GM12892 (cell line): ENCODE measurements around the gene DYNLT2. TPM values are rescaled to one million over a fixed set of nuclear protein-coding genes. Genes with fewer than 3 reads are reported as not detected.

Experiments
- DNase-seq: peaks from one replicate; pipeline ENCODE4 v3.0.0; 2011; ENCODE audit not compliant: insufficient read length
- FAIRE-seq: peaks from 2 replicates; lab custom pipeline; 2011; peaks lifted over from hg19 to GRCh38; lab: Jason Lieb, UNC
- POLR2A ChIP-seq: IDR thresholded peaks from 2 replicates; pipeline ENCODE4 v1.6.1; 2011; ENCODE audit warnings: low read depth, low read length, control low read depth
- POLR2AphosphoS5 ChIP-seq: IDR thresholded peaks from 2 replicates; pipeline ENCODE4 v1.6.1; 2011; ENCODE audit warnings: low read depth, low read length, control low read depth
- TAF1 ChIP-seq: IDR thresholded peaks from 2 replicates; pipeline ENCODE4 v1.6.1; 2011; ENCODE audit warnings: low read depth, mild to moderate bottlenecking, control low read depth, low read length, borderline replicate concordance
- polyA plus RNA-seq: library from polyadenylated mRNA; unstranded; fragments of >200 nt; gene quantifications from one replicate; pipeline ENCODE4 v1.2.1, GENCODE V29; 2012; ENCODE audit warnings: missing spikeins, inconsistent platforms; ENCODE audit not compliant: missing spikeins

Gene DYNLT2, protein sequence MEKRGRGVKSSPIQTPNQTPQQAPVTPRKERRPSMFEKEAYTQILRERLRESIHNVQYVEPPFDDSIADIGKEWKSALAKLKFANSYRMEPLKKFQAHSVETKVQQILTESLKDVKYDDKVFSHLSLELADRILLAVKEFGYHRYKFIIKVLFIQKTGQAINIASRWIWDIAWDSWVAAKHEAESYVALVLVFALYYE
- 3.5 TPM for polyA plus RNA-seq

- FAIRE-seq (peak; percentile 96), DNase-seq (peak; percentile 81)
- TF ChIP-seq POLR2AphosphoS5 (peak; percentile 95), TAF1 (peak; percentile 85), POLR2A (peak; percentile 94)
Measured at GRCh38 chr6:169751242-169752073, at the start of gene DYNLT2, which contains the start of gene ERMARD. Gene DYNLT2 (minus strand): TSS chr6:169751572. CDS start chr6:169751458, 114 bp downstream. Gene ERMARD (plus strand): TSS chr6:169751622. CDS start chr6:169751658, 36 bp downstream.

GRCh38 chr6:169800668-169801395 is 49.5 kb upstream of the DYNLT2 start:
- TF ChIP-seq POLR2A (no peak), POLR2AphosphoS5 (no peak), TAF1 (no peak)
- no peak for DNase-seq
- no peak for FAIRE-seq

- TF ChIP-seq TAF1 (no peak), POLR2AphosphoS5 (no peak), POLR2A (no peak)
- DNase-seq (no peak), FAIRE-seq (no peak)
Measured at GRCh38 chr6:169800116-169800667, 48.8 kb upstream of the DYNLT2 start.

- FAIRE-seq (no peak), DNase-seq (no peak)
- TF ChIP-seq TAF1 (no peak), POLR2AphosphoS5 (no peak), POLR2A (no peak)
Measured at GRCh38 chr6:169799474-169799926, 48.1 kb upstream of the DYNLT2 start.

DNA sequence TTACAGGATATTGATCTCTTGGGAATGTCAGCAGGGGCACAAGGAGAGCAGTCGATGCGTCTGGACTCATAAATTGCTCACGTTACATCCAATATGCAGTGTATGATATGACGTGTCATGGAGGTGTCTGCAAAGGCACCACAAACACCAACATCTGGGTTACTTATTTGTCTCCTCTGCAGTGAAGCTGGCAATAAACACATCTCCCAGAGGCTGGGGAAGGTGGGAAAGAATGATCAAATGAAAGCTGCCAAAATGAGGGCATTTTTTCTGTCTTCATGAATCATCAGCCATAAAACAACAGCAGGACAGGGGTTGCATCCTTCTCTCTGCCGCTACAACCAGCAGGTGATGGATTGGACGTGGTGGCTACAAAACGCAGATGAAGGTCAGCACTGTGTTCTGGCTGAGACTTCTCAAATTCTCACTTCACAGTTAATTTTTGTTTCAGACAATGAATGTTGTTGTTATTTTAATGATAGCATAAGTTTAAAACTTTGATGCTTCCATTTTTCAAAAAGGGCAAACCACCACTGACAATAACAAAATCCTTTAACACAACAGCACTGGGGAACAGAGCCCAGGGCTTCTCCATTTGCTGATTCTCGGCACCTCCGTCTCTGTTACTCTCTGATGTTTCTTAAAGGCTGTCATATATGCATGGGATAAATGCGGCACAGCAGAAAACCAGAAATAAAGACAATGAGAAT is 47.5 kb upstream of the DYNLT2 start:
- FAIRE-seq = no peak
- no peak for DNase-seq
- no peak for TF ChIP-seq TAF1
- TF ChIP-seq POLR2AphosphoS5 = no peak
- TF ChIP-seq POLR2A = no peak

- DNase-seq = no peak
- FAIRE-seq = no peak
- no peak for TF ChIP-seq POLR2A
- TF ChIP-seq TAF1 = no peak
- no peak for TF ChIP-seq POLR2AphosphoS5
Measured at GRCh38 chr6:169795196-169795595, 43.8 kb upstream of the DYNLT2 start.

- no peak for DNase-seq
- no peak for TF ChIP-seq TAF1
- no peak for TF ChIP-seq POLR2AphosphoS5
- TF ChIP-seq POLR2A = no peak
- no peak for FAIRE-seq
Measured at GRCh38 chr6:169794317-169795055, 43.1 kb upstream of the DYNLT2 start.

DNA sequence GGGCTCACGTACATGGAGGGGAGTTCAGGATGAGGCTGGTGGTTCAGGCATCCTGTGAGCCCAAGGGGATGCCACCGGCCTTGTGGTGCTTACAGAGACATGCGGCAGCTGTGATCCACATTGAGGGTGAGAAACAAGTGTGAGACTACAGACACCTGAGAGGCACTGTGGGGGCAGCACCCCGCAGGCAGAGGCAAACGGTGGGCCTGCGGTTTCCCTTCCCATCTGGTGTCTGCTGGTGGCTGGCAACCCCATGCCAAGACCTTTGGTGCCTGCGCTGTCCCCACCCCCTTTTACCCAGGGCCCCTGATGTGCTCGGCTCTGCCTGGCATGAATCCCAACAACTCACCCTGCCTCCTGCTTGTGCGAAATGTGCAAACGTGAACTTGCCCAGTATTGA is 42.0 kb upstream of the DYNLT2 start:
- DNase-seq (no peak), FAIRE-seq (no peak)

DNA sequence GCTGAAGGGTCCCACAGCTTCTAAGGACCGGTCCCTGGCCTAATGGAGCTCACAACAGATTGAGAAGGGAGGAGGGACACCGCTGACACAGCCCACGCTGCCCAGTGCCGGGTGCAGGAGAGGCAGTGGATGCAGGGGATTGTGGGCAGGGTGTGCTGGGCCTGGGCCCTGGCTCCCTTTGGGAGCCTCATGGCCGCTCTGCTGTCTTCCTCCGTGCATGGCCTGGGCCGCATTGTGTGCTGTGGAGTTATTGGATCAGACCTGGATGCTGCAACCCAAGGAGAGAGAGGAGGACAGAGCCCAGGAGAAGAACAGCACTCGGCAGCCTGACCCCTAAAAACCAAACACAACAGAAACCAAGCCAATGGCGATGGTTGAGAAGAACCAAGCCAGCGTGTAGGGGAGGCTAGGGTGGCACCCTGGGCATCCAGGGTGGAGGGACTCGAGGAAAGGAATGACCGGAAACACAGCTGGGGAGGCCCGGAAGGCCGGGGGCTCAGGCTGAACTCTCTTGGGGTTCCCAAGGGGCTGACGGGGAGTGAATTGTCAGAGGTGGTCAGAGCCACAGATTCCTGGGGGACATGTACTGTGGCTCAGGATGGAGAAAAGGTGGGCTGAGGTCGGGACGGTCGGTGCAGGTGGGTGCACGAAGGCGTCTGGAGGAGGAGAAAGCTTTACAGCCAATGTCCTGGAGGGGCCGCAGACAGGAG is 41.1 kb upstream of the DYNLT2 start:
- FAIRE-seq (no peak), DNase-seq (no peak)
- no peak for TF ChIP-seq POLR2AphosphoS5
- no peak for TF ChIP-seq TAF1
- no peak for TF ChIP-seq POLR2A

More for the DNA sequence above, 42.0 kb upstream of the DYNLT2 start:
- no peak for TF ChIP-seq POLR2A
- TF ChIP-seq POLR2AphosphoS5 = no peak
- TF ChIP-seq TAF1 = no peak

- no peak for TF ChIP-seq POLR2AphosphoS5
- no peak for TF ChIP-seq POLR2A
- TF ChIP-seq TAF1 = no peak
- FAIRE-seq (no peak), DNase-seq (no peak)
Measured at GRCh38 chr6:169791721-169792131, 40.4 kb upstream of the DYNLT2 start.
